Stimulated activated CD4-positive, alpha-beta T cell treated with anti-CD3 and anti-CD28 coated beads, Interleukin-1b, Interleukin-23, amount 100 ng/mL, for 1 hour (primary cell): ENCODE results near the gene COL23A1.
"Not testable (repeated sequence)": the region's sequence is repeated elsewhere in the genome, so short reads cannot be mapped to it uniquely, and the experiment has no call there.

Source experiments
- DNase-seq, 2 donors: peaks; one replicate each; pipeline ENCODE4 v3.0.0-alpha.2; 2020; ENCODE audit warnings: low read depth in 2 of 2

COL23A1 gene

DNA sequence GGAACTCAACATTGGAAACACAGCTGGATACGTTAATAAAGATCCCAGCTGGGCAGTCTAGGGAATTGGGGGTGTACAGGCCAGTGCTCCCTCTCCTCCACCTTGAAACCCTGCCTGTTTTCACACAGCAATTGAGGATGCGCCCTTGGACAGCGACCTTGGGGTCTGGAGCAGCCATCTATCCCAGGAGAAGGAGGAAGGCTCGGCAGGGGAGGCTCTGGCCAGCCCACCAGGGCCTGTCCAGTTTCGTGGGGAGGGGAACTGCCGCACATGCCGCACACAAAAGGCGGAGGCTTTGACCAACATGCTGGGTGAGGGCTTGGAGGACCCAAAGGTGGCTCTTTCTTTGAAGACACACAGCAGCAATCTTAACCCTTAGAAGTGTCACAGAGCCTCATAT lies 1.4 kb downstream of the COL23A1 start:
- no peak for DNase-seq

DNA sequence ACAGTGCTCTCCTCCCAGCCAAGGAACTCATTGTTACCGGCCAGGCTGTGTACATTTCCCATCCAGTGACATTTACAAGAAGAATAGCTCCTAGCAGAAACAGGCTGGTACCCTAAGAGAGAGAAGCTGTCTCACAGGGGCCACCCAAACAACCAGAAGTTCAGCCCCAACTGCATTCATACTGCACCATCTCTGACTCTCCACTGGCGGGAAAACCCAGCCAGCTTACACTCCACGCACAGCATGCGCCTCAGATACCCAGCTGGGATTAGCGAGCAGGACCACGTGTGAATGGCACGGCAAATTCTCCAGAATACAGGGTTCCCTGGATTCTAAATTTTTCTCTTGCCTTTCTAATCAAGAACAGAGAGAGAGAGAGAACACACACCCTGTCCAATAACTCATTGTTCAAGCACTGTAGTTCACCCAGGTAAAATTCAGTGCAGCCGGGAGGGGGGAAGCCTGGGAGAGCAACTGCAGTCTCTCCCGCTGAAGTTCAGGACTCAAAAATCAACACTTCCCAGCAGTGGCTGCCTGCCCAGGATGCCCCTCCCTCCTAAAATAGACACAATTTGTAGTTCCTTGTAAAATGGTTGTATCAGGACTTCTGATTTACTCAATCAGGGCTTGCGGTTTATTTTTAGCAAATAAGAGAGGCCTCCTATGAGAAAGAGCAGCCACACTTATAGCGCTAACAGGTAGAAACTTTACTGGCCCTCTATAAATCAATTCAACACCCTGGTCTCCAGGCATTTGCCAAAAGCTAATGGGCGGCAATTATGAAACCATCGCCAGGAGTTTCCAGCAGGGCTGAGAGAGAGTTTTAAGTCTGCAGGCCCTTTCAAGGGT lies 2.2 kb downstream of the COL23A1 start:
- no peak for DNase-seq

DNA sequence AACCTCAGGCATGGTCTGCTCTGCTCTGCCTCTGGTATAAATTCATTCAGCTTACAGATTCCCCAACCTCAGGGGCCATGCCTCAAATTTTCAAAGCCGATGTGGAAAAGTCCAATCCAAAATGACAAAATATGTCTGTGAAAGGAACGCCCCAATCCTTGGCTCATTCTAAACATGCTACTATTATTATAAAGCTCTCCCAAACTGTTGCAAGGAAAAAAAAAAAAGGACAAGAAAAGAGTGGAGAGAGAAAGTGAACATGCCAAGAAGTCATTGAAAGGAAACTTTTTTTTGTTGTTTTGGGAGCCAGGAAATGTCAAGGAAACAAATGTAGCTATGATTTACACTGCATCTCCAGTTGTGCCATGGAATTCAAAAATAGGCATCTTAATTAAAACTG lies 3.8 kb downstream of the COL23A1 start:
- no peak for DNase-seq

DNA sequence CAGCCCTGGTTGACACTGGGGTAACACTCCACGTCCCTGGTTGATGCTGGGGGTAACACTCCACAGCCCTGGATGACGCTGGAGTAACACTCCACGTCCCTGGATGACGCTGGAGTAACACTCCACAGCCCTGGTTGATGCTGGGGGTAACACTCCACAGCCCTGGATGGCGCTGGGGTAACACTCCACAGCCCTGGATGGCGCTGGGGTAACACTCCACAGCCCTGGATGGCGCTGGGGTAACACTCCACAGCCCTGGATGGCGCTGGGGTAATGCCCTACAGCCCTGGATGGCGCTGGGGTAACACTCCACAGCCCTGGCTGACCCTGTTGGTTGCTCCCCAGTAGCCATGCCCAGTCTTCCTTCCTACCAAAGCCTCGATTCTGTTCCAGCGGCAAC lies 4.8 kb downstream of the COL23A1 start:
- not testable (repeated sequence) for DNase-seq

DNA sequence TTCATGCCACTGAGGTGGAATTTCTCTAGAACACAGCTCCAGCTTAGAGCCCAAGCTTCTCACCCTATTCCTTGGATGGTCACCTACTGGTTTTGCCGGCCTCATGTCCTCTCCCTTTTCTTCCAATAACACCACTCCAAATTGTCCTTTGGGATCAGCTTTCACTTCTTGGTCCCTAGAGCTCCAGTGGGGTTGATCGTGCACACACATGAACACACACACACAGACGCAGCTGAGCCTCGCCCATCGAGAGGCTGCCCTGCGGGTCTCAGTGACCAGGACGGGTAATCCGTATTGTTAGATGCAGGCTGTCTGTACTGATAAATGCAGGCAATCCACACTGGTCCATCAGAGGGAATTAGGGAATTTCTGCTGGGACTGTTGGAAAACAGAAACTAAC lies 6.9 kb downstream of the COL23A1 start:
- no peak for DNase-seq

DNA sequence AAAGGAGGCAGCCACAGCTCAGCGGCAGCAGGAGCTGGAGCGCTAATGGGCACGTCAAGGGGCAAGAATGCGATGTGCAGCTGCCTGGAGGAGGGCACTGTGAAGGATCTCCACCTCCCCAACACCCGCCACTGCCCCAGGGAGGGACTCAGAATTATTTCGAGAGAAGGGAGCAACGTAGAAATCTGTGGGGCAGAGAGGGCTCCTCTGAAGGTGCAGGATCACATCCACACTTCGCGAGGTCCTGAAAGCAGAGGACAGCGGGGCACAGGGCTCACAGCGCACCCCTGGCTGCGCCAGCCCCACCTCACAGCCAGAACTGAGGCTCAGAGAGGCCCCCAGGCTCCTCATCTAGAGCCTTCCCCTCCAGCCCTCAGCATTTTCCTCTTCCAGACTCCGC lies 7.9 kb downstream of the COL23A1 start:
- no peak for DNase-seq

DNA sequence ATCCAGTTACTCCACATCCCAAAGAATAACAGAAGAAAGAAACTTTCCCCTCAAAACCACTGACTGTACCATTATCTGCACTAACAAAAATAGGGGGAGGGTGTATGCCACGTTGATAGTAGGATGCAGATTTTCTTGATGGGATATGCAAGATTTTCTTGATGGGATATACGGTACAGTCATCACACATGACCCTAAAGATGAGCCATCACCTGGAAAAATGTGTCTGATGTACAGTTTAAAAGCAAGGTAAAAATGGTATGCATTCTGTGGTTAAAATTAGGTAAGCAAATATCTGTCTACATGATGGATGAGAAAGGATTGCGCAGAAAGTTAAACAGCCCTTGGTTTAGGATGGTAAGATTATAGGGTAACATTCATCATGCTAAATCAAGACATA lies 8.6 kb downstream of the COL23A1 start:
- DNase-seq, result no peak

DNA sequence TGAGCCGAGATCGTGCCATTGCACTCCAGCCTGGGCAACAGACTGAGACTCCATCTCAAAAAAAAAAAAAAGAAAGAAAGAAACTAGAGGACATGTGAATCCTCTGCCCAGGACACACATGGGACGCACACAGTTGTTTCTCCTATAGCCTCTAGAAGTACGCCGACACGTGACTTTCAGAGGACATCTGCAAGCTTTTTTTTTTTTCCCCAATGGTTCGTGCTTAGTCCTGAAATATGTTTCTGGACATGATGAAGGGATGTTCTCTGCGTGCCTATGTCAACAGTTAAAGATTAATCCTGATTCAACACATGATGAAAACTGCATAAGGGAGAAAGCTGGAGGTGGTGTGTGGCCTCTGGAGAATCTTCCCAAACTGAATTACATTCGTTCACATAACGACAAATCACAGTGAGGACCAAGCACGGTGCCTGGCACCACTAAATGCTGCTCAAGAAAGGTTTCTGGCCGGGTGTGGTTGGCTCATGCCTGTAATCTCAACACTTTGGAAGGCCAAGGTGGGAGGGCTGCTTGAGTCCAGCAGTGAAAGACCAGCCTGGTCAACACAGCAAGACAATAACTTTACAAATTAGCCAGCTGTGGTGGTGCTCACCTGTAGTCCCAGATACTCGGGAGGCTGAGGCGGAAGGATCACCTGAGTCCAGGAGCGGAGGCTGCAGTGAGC lies 9.8 kb downstream of the COL23A1 start:
- no peak for DNase-seq

DNA sequence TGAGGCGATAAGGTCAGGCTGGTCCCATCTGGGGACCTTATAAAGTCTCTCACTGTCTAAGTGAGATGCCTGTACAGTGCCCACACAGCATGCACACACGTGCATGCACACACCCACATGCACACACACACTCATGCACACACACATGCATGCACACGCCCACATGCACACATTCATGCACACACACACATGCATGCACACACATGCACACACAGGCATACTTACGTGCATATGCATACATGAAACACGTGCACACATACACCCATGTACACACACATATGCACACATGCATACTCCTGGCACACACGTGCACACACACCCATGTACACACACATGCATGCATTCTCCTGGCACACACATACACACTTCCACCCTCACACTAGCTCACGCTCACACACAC lies 12.2 kb downstream of the COL23A1 start:
- no peak for DNase-seq

DNA sequence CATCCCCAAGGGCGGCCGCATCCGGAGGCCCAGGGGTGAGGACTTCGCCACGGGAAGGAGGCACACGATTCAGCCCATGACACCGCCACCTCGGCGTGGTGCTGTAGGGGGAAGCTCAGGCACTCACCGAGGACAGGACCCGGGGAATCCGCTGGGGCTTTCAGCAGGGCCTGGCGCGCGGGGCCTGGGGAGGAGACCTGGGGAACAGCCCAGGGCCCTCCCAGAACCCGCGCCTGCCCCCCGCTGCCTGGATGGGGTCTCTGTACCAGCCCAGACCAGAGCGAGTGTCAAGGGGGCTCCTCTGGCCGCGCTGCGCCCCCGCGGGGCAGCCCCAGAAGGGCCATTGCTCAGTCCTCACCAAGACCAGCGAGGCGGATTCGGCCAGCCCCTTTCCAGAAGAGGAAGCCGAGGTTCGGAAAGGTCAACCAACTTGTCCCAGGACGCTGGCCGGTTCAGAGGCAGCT lies 12.8 kb downstream of the COL23A1 start:
- no peak for DNase-seq

DNA sequence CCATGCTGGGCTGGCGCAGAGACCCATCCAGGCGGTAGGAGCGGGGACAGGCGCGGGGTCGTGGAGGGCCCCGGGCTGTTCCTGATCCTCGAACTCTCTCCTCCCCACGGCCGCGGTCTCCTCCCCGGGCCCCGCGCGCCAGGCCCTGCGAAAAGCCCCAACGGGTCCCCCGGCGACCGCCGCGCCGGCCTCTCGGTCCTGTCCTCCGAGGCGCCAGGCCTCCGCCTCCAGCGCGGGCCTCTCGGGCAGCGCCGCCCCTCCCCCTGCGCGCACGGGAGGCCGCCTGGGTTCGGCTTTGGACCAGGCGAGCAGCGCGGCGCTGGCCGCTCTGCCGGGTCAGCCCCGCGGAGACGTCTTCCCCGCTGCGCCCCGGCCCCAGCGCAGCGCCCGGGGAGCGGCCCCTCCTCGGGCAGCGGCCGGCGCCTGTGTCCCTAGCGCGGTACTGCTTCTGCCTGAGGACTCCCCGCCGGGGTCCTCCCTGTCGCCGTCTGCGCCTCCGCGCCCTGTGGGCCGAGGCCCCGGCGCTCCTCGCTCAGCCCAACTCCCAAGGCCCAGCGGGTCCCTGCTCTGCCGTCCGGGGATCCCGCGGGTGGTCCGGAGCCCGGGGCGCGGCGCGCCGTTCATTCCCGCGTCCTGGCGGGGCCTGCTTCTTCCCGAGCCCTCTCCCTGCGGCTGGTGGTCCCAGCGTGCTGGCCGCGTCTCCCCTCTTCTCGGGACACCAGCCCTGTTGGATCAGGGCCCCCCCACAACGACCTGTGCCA lies 13.4 kb downstream of the COL23A1 start:
- no peak for DNase-seq

DNA sequence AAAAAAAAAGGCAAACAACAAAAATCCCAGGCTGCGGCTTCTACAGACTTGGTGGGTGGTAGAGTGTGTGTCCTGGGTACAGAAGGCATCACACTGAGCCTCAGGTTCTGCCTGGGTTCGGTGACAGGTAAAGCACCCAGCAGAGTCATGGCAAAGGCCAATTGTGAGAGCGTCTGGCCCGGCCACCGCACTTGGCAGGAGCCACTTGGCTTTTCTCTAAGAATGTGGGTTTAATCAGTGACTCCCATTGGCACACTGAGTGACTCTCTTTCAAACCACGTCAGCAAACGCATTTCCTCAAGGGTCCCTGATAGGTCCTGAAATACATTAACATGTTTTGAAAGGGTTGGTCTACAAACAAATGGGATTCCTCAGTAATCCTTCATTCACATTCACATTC lies 17.0 kb downstream of the COL23A1 start:
- DNase-seq, result no peak

DNA sequence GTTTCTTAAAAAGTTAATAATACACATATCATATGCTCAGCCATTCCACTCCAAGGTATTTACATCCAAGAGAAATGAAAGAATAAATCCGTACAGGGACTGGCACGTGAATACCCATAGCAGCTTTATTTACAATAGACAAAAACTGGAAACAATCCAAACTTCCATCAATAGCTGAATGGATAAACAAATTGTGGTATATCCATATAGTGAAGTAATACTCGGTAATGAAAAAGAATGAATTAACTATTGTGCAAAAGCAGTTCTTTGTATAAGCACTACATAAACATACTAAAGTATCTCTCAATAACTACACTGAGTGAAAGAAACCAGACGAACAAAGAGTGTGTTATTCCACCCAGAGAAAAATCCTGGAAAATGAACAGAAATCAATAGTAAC lies 17.6 kb downstream of the COL23A1 start:
- no peak for DNase-seq

DNA sequence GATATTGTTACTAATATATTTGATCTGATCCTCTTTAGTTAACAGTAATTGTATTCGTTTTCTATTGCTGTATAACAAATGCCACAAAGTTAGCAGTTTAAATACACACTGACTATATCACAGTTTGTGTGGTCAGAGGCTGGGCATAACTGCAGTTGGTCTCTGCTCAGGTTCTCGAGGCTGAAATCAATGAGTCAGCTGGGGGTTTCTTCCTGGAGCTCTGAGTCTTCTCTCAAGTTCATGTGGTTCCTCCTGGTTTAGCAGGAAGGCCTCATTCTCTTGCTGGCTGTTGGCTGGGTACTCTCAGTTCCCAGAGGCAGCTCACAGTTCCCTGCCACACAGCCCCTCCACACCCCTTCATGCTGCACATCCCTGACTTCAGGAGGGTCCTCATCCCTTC lies 20.7 kb downstream of the COL23A1 start:
- no peak for DNase-seq

DNA sequence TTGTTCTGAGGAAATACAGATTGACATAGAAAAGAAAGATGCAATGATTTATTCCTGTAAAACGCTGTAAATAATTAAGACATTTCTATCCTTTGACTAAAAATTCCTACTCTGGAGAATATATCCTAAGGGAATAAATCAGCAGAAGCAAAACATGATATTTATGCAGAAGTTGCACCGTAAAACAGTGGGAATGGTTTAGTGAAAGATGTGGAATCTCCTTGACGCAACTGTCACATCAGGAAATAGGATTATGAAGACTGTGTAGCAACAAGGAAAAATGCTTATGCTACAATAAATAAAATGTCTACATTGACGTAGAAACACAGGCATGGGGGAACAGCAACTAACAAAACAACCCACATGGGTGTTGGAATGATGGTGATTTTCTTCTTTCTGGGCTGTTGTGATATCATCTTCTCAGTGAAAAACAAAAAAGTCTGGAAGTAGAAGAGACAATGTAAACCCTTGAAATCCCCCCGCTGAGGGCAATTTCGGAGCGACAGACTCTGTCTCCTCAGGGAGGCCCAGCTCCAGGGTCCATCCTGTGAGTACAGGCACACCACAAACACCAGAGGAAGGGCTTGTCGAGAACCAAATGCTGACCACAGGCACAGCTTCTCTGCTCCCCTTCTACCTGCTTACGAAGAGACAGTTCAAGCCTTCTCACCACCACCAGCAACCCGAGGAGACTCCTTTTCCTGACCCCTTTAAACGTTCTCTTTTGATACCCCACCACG lies 25.2 kb downstream of the COL23A1 start:
- DNase-seq, result no peak

DNA sequence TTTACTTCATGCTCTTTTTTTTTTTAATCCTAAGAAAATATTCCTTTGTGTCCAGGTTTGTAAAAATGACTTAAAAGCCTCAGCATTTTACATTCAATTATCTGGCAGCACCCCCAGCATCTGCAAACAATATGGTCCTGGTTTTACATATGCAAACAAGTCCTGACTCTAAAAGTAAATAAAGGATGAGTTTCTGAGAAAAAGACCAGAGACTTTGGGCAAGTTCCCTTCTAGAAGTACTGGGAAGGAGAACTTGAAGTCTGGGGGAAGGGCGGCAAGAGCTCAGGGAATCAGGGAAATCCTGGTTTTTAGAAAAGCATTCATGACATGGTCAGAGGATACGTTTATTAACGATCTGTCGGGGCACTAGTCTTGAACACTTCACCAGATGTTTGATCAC lies 25.8 kb downstream of the COL23A1 start:
- no peak for DNase-seq

DNA sequence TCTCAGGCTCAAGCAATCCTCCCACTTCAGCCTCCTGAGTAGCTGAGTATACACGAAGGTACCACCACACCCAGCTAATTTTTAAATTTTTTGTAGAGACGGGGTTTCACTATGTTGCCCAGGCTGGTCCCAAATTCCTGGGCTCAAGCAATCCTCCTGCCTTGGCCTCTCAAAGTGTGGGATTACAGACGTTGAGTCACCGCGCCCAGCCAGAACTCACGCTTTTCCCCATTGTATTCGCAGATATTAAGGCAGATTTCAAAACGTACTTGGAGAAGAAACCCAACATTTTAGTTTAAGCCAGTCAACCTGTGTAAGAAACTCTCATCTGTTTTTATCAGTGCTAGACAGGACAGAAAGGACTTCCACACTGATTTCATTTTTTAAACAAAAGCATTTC lies 26.6 kb downstream of the COL23A1 start:
- DNase-seq, result no peak

DNA sequence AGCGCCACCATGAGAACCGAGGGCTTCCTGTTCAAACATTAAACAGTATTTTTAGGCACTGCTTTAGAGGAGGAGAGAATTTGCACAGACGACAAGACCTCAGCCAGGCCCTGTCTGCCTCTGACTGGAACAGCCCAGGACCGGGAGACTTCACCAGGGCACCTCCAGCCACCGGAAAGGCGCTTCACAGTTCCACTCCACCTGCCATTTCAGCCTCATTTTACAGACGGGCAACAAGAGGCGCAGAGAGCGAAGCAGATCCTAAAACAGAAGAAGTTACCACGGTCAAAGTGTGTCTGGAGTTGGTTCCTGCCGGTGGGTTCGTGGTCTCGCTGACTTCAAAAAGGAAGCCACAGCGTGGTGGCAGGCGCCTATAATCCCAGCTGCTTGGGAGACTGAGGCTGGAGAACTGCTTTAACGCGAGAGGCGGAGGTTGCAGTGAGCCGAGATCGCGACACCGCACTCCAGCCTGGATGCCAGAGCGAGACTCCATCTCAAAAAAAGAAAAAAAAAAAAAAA lies 28.4 kb downstream of the COL23A1 start:
- no peak for DNase-seq

DNA sequence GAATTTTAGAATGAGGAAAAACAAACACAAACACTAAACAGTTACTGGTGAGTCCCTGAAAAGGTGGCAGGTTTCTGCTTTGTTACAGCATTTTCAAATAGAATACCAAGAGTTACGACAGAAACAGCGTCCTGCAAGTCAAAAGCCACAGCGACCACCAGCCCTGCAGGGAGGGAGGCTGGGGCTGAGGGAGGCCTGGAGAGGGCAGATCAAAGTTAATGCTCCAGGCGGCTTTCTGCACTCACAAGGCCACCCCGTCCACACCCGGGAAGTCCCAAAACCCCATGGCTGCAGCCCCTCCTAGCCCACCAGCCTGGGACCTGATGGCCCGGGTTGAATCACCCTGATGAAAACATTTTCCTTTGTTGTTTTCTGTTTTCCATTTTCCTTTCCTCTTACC lies 29.3 kb downstream of the COL23A1 start:
- DNase-seq, result no peak

DNA sequence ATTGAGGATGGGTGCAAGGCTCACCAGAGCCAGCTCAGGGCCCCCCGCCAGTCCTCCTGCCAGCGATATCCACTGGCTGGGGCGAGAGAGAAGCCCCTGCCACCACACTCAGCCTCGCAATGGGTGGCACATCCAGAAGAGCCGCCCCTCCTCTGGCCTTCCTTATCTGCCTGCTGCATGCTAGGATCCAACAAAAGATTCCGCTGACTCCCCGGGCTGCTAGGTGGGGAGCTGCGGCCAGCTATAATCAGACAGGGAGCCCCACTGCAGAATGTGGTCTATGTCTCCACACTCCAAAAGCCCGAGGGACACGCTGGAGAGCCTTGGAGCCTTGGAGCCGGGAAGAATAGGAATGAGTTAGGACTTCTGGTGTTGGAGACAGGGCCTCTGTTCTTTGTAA lies 32.8 kb downstream of the COL23A1 start:
- no peak for DNase-seq

DNA sequence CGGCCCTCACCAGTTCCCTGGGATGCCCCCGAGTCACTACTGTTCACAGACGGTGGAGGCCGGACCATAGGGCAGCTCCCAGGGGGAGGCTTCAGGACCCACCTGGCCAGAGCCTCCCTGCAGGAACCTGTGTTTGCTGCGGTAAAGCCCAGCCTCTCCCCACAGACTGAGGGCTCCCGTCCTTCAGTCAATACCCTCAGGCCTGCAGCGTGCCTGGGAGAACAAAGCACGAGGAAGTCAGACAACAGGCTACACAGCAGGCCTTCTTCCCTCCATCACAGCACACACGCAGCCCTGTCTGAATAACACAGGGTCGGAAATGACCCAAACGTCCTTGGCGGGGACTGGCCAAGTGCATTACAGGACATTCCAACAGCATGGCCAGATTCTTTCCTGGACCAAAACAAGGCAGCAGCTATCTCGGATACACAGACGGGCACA lies 34.4 kb downstream of the COL23A1 start:
- DNase-seq, result no peak

DNA sequence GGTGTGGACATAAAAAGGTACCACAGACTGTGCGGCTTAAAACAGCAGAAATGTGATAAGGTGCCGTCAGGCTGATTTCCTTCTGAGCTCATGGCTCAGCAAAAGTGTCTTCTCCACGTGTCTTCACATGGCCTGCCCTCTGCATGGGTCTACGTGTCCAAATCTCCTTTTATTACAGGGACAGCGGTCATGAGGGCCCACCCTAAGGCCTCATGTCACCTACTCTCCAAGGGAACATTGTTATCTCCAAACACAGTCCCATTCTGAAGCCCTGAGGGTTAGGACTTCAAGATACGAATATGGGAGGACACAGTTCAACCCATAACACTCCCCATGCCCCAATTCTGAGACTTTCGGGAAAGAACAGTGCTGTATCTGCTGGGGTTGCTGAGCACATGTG lies 35.2 kb downstream of the COL23A1 start:
- DNase-seq, result no peak
